Esophagus squamous epithelium (tissue), 5 donors: Measurements from ENCODE around the gene RIOX2. TPM values are rescaled to one million over a fixed set of nuclear protein-coding genes. Genes with fewer than 3 reads are reported as not detected.

Source experiments
- DNase-seq: peaks from one replicate; lab custom pipeline; 2025; lab: John Stamatoyannopoulos, UW
- H3K27ac ChIP-seq, 4 donors: fragments of 200-600 bp; sonication (generic); one replicate each; pipeline ENCODE4 v1.5.1; 2016 to 2019; ENCODE audit warnings: mild to moderate bottlenecking in 1 of 4
- H3K27me3 ChIP-seq, 4 donors: fragments of 200-600 bp; sonication (generic); 1 replicate in 3 of 4; 2 replicates in 1 of 4; pipeline versions ENCODE4 v1.5.1 to v1.6.0; 2017 to 2021; ENCODE audit warnings: antibody characterized with exemption in 1 of 4
- H3K36me3 ChIP-seq, 3 donors: fragments of 200-600 bp; sonication (generic); one replicate each; pipeline ENCODE4 v1.5.1; 2016 to 2019
- H3K4me1 ChIP-seq, 3 donors: fragments of 200-600 bp; sonication (generic); one replicate each; pipeline ENCODE4 v1.5.1; 2017 to 2019
- H3K4me3 ChIP-seq, 4 donors: fragments of 200-600 bp; sonication (generic); 1 replicate in 3 of 4; 2 replicates in 1 of 4; pipeline ENCODE4 v1.5.1; 2016 to 2019; ENCODE audit warnings: mild to moderate bottlenecking in 2 of 4, moderate library complexity in 1 of 4
- H3K9me3 ChIP-seq, 3 donors: fragments of 200-600 bp; sonication (generic); one replicate each; pipeline ENCODE4 v1.5.1; 2016 to 2019
- POLR2A ChIP-seq, 4 donors: fragments of 450-650 bp; IDR thresholded peaks; one replicate each; pipeline ENCODE4 v1.6.1; 2017; ENCODE audit warnings: antibody characterized with exemption in 4 of 4, mild to moderate bottlenecking in 4 of 4, moderate library complexity in 3 of 4
- WGBS, 2 donors: methylation state at CpG; one replicate each; pipeline ENCODE4 v1.1.5; 2018; 5-methylcytosine and 5-hydroxymethylcytosine counted together
- intact Hi-C: fragments of 100-400 bp; cut with DNase I; formaldehyde crosslinking; loops from one replicate; pipeline ENCODE4 v1.15.0; 2022
- total RNA-seq, 4 donors: library from RNA; depleted of rRNA; stranded (reverse); fragments of >200 nt; gene quantifications; one replicate each; pipeline ENCODE4 v1.1.0, GENCODE V29; 2016
- TF ChIP-seq, protein P1 (sequence below), 6 experiments: fragments of 450-650 bp in 4 of 6; fragments of 200-600 bp in 2 of 6; sonication (generic) in 2 of 6; IDR thresholded peaks; one replicate each; pipeline ENCODE4 v1.5.1; 2016 to 2019; ENCODE audit warnings: antibody characterized with exemption in 6 of 6, mild to moderate bottlenecking in 4 of 6, moderate library complexity in 4 of 6
- donor health status: DM: yes; HTN: yes; CAD: no.

The RIOX2 gene
- total RNA-seq, 4 donors from 2014 or later = 26.7 to 45.6 (median 41.1) TPM

- TF ChIP-seq POLR2A (IDR thresholded peaks at IDR 0.05) = no peak
- TF ChIP-seq, protein P1, sequence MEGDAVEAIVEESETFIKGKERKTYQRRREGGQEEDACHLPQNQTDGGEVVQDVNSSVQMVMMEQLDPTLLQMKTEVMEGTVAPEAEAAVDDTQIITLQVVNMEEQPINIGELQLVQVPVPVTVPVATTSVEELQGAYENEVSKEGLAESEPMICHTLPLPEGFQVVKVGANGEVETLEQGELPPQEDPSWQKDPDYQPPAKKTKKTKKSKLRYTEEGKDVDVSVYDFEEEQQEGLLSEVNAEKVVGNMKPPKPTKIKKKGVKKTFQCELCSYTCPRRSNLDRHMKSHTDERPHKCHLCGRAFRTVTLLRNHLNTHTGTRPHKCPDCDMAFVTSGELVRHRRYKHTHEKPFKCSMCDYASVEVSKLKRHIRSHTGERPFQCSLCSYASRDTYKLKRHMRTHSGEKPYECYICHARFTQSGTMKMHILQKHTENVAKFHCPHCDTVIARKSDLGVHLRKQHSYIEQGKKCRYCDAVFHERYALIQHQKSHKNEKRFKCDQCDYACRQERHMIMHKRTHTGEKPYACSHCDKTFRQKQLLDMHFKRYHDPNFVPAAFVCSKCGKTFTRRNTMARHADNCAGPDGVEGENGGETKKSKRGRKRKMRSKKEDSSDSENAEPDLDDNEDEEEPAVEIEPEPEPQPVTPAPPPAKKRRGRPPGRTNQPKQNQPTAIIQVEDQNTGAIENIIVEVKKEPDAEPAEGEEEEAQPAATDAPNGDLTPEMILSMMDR (IDR thresholded peaks at IDR 0.05) = peak in 1 of 6 experiments; percentile 22
- no peak overlapping the region for H3K4me3 ChIP-seq
- H3K9me3 ChIP-seq = no peaks in the 10 kb centered on the region
- no peak for DNase-seq
- H3K4me1 ChIP-seq = peaks cover 0 to 19% (median 0%) of the 10 kb centered on the region in 3 donors
- no peaks in the 10 kb centered on the region for H3K27me3 ChIP-seq
- WGBS, 2 donors = 68 to 71% methylated on average over 1 of the region's 1 CpG
- H3K27ac ChIP-seq = no peak overlapping the region
- intact Hi-C loops = no loop called here
- peaks cover 0 to 97% (median 16%) of the 10 kb centered on the region in 3 donors for H3K36me3 ChIP-seq
Measured at GRCh38 chr3:97940034-97940433, 32.2 kb downstream of the RIOX2 start.

DNA sequence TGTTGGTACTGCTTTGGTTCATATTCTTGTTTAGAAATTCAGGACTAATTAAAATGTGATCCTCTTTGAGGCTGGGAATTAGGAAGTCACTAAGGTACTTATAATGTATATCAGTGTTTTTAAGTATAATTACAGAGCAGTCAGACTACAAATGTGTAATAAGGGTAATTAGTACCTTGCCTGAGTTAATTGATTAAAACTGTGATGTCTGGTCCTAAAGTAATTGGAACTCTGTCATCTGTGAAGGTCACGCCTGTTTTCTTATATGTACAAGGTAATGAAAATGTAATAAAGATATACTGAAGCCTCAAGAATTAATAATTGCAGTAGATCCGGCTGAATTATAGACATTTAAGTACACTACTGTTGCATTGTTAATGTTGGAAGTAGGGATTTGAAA lies 32.8 kb downstream of the RIOX2 start:
- 98% methylated on average over 2 of the region's 2 CpGs for WGBS, 2 donors

DNA sequence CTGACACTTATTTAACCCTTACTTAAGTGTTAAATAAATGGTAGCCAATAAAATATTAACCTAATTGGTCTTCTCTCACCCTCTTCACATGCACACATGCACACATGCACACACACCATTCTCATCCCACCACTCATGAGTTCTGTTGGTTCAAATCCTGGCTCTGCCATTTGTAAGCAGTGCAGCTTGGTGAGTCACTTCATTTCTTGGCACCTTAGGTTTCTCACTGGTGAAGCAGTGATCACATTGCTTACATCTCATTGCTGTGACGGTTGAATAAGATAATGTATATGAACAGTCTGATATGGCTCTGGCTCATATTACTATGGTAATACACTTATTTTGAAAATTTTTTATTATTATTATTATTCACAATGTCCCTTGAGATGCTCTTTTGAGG lies 33.8 kb downstream of the RIOX2 start:
- Histone ChIP-seq H3K27me3 (no peaks in the 10 kb centered on the region), H3K27ac (no peak overlapping the region), H3K9me3 (no peaks in the 10 kb centered on the region), H3K36me3 (peaks cover 0 to 97% (median 9%) of the 10 kb centered on the region in 3 donors), H3K4me1 (peaks cover 0 to 17% (median 0%) of the 10 kb centered on the region in 3 donors), H3K4me3 (no peak overlapping the region)
- TF ChIP-seq, protein P1 (IDR thresholded peaks at IDR 0.05) = no peak
- no peak for TF ChIP-seq POLR2A (IDR thresholded peaks at IDR 0.05)
- intact Hi-C loops = no loop called here
- WGBS, 2 donors = 72 to 84% methylated on average over 1 of the region's 1 CpG
- no peak for DNase-seq

More for the DNA sequence above, 32.8 kb downstream of the RIOX2 start:
- no peak for DNase-seq
- peaks cover 0 to 19% (median 0%) of the 10 kb centered on the region in 3 donors for H3K4me1 ChIP-seq
- no peak overlapping the region for H3K4me3 ChIP-seq
- H3K36me3 ChIP-seq = peaks cover 0 to 97% (median 11%) of the 10 kb centered on the region in 3 donors
- no peaks in the 10 kb centered on the region for H3K27me3 ChIP-seq
- intact Hi-C loops = no loop called here
- TF ChIP-seq, protein P1 (IDR thresholded peaks at IDR 0.05) = no peak
- no peak for TF ChIP-seq POLR2A (IDR thresholded peaks at IDR 0.05)
- H3K27ac ChIP-seq = no peak overlapping the region
- H3K9me3 ChIP-seq = no peaks in the 10 kb centered on the region

- no peak for DNase-seq
- no peak for TF ChIP-seq POLR2A (IDR thresholded peaks at IDR 0.05)
- TF ChIP-seq, protein P1 (IDR thresholded peaks at IDR 0.05) = no peak
- intact Hi-C loops = no loop called here
- 88 to 97% methylated on average over 2 of the region's 2 CpGs for WGBS, 2 donors
- Histone ChIP-seq H3K36me3 (peaks cover 0 to 97% (median 9%) of the 10 kb centered on the region in 3 donors), H3K27me3 (no peaks in the 10 kb centered on the region), H3K9me3 (no peaks in the 10 kb centered on the region), H3K4me1 (peaks cover 0 to 12% (median 0%) of the 10 kb centered on the region in 3 donors), H3K4me3 (no peak overlapping the region), H3K27ac (no peak overlapping the region)
Measured at GRCh38 chr3:97937205-97937604, 35.0 kb downstream of the RIOX2 start.

- WGBS, 2 donors = 80 to 100% methylated on average over 1 of the region's 1 CpG
- no peak overlapping the region for H3K27ac ChIP-seq
- DNase-seq = no peak
- H3K4me3 ChIP-seq = no peak overlapping the region
- H3K4me1 ChIP-seq = peaks cover 0 to 15% (median 0%) of the 10 kb centered on the region in 3 donors
- intact Hi-C loops = no loop called here
- no peak for TF ChIP-seq POLR2A (IDR thresholded peaks at IDR 0.05)
- TF ChIP-seq, protein P1 (IDR thresholded peaks at IDR 0.05) = no peak
- peaks cover 0 to 98% (median 9%) of the 10 kb centered on the region in 3 donors for H3K36me3 ChIP-seq
- no peaks in the 10 kb centered on the region for H3K9me3 ChIP-seq
- H3K27me3 ChIP-seq = no peaks in the 10 kb centered on the region
Measured at GRCh38 chr3:97935842-97936241, 36.4 kb downstream of the RIOX2 start.
